Eye (tissue), 1 donor: ENCODE results near the gene NDC1.
A peak's percentile ranks its signal among the peaks of the same experiment; 100 is the strongest.

Experiments used
- DNase-seq: peaks from one replicate; pipeline ENCODE4 v3.0.0-alpha.2; 2015

Gene NDC1

DNA sequence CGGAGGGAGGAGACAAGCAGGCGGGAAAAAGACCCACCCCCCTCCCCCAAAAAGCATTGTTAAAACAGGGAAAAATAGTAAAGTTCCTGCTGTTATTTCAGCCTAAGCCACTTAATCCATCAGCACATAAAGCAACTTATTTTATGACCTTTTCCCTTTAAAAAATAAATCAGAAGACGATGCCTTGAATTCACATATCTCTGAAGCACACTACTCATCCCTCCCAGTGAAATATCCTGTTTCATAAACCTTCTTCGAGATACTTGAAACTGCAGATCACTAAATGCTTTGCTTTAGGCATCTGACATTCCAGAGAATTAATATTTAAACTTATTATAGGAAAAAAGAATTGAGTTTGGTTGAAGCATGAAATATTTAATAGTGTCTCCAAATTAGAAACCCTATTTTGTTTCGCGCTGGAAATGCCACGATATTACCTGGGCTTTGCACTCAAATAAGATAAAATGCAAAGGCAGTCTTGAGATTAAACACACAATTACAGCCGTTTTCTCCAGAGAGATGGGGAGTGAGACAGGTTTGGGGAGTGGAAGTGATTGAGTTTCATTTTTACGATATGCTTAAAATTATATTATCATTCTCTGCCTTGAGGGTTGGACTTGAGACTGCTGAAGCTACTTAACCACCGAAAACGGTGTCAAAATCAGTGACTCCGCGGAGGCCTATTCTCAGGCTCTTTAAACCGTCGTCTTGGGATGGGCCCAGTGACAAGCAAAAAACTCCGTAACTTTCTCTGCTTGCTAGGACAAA is 108.5 kb downstream of the NDC1 start:
- no peak for DNase-seq

GRCh38 chr1:53728702-53729455 is 109.2 kb downstream of the NDC1 start:
- DNase-seq = no peak

DNA sequence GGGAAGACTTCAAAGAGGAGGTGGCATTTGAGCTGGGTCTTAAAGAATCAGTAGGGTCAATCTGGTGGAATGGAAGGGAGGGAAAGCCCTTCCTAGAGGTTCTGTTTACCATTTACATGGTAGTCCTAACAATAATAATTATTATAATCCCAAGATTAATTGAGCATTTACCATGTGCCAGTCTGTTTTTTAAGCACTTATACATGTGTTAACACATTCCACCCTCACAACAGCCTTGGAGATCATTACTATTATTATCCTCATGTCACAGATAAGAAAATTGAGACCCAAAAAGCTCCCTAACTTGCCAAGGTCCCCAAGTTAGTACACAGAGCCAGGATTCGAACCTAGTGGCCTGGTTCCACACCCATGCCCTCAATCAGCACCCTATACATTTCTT is 109.9 kb downstream of the NDC1 start:
- no peak for DNase-seq

DNA sequence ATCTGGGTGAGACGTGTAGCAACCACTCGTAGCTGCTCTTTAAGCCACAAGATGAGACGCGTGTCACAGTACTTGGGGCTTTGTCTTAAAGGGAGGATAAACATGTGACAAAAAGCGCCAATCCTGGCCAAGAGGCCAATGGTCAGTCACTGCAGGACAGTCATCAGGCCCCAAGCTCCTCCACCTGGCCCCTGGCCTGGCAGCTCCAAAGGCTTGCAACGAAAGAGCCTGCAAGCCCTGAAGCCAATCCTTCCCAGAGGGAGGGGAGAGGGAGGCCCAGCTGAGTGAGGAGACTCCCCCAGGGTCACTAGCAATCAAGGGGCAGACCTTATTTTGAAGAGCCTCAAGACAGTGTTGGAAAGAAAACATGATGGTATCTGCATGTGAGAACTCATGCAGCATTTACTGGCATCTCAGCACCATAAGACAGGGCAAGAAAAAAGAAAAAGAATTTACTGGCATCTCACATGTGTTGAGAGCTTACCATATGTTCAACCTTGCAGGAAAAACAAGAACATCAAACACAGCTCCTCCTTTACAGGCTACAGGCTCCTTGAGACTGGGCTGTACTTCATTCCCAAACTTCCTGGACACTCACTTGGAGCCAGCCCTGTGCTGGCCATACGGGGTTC is 110.5 kb downstream of the NDC1 start:
- DNase-seq = no peak

DNA sequence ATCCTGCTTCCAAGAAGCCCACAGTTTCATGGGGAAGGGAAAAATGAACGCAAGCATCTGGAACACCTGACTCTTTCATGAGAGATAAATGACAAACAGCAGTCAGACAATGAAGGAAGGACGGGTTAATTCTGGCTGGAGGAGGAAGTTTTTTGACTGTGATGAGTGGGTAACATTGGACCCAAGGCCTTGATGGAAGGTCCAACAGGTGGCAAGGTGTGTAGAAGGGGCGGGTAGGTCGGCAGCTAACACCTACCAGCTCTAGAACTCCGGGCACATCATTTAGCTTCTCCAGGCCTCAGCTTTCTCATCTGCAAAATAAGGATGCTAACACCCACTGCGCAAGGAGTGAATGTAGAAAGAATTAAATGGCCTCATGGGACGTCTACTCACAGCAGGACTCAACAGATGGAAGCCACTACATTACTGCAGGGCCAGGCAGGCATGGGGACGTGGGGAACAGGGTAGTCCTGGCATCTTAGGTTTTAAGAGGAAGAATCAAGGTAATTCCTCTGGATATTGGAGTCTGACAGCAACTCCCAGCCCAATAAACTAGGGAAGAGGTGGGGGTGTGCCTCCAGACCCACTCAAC is 112.0 kb downstream of the NDC1 start:
- no peak for DNase-seq

GRCh38 chr1:53725238-53725689 is 112.8 kb downstream of the NDC1 start:
- DNase-seq = no peak

DNA sequence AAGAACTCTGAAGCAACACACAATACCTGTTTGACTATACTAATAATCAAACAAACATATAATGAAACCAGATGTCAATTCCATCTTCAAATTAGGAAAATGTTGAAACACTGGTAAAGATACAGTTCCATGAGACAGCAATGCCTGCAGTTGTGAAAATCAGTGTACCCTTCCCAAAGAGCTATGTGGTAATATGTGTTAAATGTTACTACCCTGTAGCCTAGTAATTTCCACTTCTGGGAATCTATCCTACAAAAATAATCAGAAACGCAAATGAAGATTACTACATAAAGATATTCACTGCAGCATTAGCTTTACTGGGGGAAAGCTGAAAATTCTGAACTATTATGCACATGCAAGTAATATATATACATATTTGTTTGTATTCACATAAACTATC is 116.1 kb downstream of the NDC1 start:
- no peak for DNase-seq

- DNase-seq = no peak
Measured at GRCh38 chr1:53721088-53721487, 117.0 kb downstream of the NDC1 start.

DNA sequence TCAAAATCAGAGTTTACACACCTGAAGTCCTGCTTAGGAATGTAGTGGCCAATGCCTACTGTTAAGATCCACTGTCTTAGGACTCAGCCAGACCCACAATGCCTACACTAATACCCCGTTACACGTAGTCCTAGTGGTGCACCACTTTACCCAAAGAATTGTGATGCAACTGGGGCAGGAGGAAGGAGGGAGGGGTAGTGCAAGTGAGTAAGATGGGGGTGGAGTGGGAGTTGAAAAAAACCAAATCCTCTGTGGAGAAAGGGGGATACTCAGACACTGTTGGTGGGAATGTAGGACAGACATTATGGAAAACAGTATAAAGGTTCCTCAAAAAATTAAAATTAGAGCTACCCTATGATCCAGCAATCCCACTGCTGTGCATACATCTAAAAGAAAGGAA is 118.6 kb downstream of the NDC1 start:
- DNase-seq = no peak

GRCh38 chr1:53718443-53718842 is 119.7 kb downstream of the NDC1 start:
- DNase-seq = no peak

GRCh38 chr1:53717025-53717804 is 120.9 kb downstream of the NDC1 start:
- no peak for DNase-seq

DNA sequence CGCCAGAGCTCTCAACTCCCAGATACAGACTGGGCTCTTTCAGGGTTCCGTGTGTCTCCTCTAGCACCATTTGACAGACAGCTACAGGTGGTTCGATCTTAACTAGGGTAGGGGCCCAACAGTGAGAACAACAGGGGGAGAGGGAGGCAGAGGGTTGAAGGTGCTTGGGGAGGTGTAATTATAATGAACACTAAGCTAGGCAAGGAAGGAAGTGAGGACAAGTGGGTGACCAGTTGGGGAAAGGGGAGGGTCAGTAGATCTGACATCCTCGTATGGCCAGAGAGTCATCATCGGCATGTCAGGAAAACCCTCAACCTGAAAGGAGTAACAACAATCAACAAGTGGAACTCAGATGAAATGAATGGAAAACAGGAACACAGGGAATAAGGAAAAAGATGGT is 121.9 kb downstream of the NDC1 start:
- DNase-seq = no peak

GRCh38 chr1:53715478-53715877 is 122.6 kb downstream of the NDC1 start:
- DNase-seq = peak; percentile 39
